Measurements from ENCODE around the gene SEC24C.

Gene SEC24C

GRCh38 chr10:73799899-73800559, 55.9 kb downstream of the SEC24C start:
- H2AFZ ChIP-seq (ENCODE audit: low read depth, low read length, severe bottlenecking): no peak overlapping the region
- no peaks in the 10 kb centered on the region for H4K20me1 ChIP-seq (ENCODE audit: low read depth, low read length)
- no peak overlapping the region for H3K27ac ChIP-seq (ENCODE audit: low read depth, low read length)
- H3K27me3 ChIP-seq (ENCODE audit: low read length): no peaks in the 10 kb centered on the region
- no peak for TF ChIP-seq CTCF (IDR thresholded peaks at IDR 0.05; ENCODE audit: insufficient read depth, low read length, poor library complexity, severe bottlenecking)
- TF ChIP-seq EZH2phosphoT487 (conservative IDR thresholded peaks at IDR 0.05; ENCODE audit: low read length): no peak
- H3K79me2 ChIP-seq (ENCODE audit: insufficient read depth, low read length): no peaks in the 10 kb centered on the region
- H3K4me2 ChIP-seq (ENCODE audit: low read depth, low read length, poor library complexity, severe bottlenecking): no peak overlapping the region
- no peaks in the 10 kb centered on the region for H3K9me2 ChIP-seq (replicated peaks; ENCODE audit: insufficient read depth, low read length)
- no peak overlapping the region for H3K4me3 ChIP-seq (ENCODE audit: insufficient read depth, low read length, poor library complexity, severe bottlenecking)
- H3K36me3 ChIP-seq (ENCODE audit: low read length): no peaks in the 10 kb centered on the region
- no peak overlapping the region for H3K9ac ChIP-seq (ENCODE audit: low read length)
- H3K9me3 ChIP-seq (ENCODE audit: insufficient read depth, low read length): no peaks in the 10 kb centered on the region
- H3F3A ChIP-seq (ENCODE audit: insufficient read depth): no peaks in the 10 kb centered on the region

DNA sequence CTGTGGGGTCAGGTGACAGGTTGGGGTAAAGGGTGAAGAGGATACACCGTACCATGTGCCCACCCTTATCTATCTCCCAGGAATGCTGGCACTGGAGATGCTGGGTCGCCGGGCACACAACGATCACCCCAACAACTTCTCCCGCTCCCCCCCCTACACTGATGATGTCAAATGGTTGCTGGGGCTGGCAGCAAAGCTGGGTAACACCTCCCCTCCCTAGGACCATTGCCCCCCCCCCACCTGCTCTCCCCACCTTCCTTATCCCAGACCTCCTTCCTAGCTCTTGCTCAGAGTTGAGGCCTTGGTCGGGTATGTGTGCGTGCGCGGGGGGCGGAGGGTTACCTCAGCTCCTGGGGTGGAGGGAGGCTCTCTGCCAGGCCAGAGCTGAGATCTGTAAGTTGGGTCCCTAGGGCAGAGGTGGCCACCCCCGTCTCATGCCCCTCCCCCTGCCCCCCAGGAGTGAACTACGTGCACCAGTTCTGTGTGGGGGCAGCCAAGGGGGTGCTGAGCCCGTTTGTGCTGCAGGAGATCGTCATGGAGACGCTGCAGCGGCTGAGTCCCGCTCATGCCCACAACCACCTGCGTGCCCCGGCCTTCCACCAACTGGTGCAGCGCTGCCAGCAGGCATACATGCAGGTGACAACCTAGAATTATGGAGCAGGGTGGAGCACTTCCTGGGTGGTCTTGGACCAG, 56.5 kb downstream of the SEC24C start:
- H3K9me2 ChIP-seq (replicated peaks; ENCODE audit: insufficient read depth, low read length): no peaks in the 10 kb centered on the region
- no peak for TF ChIP-seq CTCF (IDR thresholded peaks at IDR 0.05; ENCODE audit: insufficient read depth, low read length, poor library complexity, severe bottlenecking)
- H3F3A ChIP-seq (ENCODE audit: insufficient read depth): no peaks in the 10 kb centered on the region
- H3K27me3 ChIP-seq (ENCODE audit: low read length): no peaks in the 10 kb centered on the region
- H3K9me3 ChIP-seq (ENCODE audit: insufficient read depth, low read length): no peaks in the 10 kb centered on the region
- H3K4me2 ChIP-seq (ENCODE audit: low read depth, low read length, poor library complexity, severe bottlenecking): no peak overlapping the region
- no peaks in the 10 kb centered on the region for H3K79me2 ChIP-seq (ENCODE audit: insufficient read depth, low read length)
- no peaks in the 10 kb centered on the region for H4K20me1 ChIP-seq (ENCODE audit: low read depth, low read length)
- H3K4me3 ChIP-seq (ENCODE audit: insufficient read depth, low read length, poor library complexity, severe bottlenecking): no peak overlapping the region
- no peak overlapping the region for H3K9ac ChIP-seq (ENCODE audit: low read length)
- no peak overlapping the region for H2AFZ ChIP-seq (ENCODE audit: low read depth, low read length, severe bottlenecking)
- H3K36me3 ChIP-seq (ENCODE audit: low read length): no peaks in the 10 kb centered on the region
- no peak overlapping the region for H3K27ac ChIP-seq (ENCODE audit: low read depth, low read length)

DNA sequence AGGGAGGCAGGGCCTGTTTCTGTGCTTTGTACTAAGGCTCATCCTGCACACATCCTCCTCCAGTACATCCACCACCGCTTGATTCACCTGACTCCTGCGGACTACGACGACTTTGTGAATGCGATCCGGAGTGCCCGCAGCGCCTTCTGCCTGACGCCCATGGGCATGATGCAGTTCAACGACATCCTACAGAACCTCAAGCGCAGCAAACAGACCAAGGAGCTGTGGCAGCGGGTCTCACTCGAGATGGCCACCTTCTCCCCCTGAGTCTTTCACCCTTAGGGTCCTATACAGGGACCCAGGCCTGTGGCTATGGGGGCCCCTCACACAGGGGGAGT, 57.0 kb downstream of the SEC24C start:
- no peak overlapping the region for H2AFZ ChIP-seq (ENCODE audit: low read depth, low read length, severe bottlenecking)
- no peaks in the 10 kb centered on the region for H3K27me3 ChIP-seq (ENCODE audit: low read length)
- no peak overlapping the region for H3K9ac ChIP-seq (ENCODE audit: low read length)
- H3K79me2 ChIP-seq (ENCODE audit: insufficient read depth, low read length): no peaks in the 10 kb centered on the region
- H3F3A ChIP-seq (ENCODE audit: insufficient read depth): no peaks in the 10 kb centered on the region
- no peak overlapping the region for H3K27ac ChIP-seq (ENCODE audit: low read depth, low read length)
- no peaks in the 10 kb centered on the region for H4K20me1 ChIP-seq (ENCODE audit: low read depth, low read length)
- no peak overlapping the region for H3K4me2 ChIP-seq (ENCODE audit: low read depth, low read length, poor library complexity, severe bottlenecking)
- no peaks in the 10 kb centered on the region for H3K9me3 ChIP-seq (ENCODE audit: insufficient read depth, low read length)
- no peak for TF ChIP-seq EZH2phosphoT487 (conservative IDR thresholded peaks at IDR 0.05; ENCODE audit: low read length)
- TF ChIP-seq CTCF (IDR thresholded peaks at IDR 0.05; ENCODE audit: insufficient read depth, low read length, poor library complexity, severe bottlenecking): no peak
- H3K4me3 ChIP-seq (ENCODE audit: insufficient read depth, low read length, poor library complexity, severe bottlenecking): no peak overlapping the region
- no peaks in the 10 kb centered on the region for H3K36me3 ChIP-seq (ENCODE audit: low read length)
- H3K9me2 ChIP-seq (replicated peaks; ENCODE audit: insufficient read depth, low read length): no peaks in the 10 kb centered on the region

Measured in SU-DHL-6 (cell line).